ENCODE data around the gene PRM2. TPM values are rescaled to one million over a fixed set of nuclear protein-coding genes. Genes with fewer than 3 reads are reported as not detected.
A peak's percentile ranks its signal among the peaks of the same experiment; 100 is the strongest.

PRM2 gene
- total RNA-seq, 1 donor from 2014 or later = not detected

DNA sequence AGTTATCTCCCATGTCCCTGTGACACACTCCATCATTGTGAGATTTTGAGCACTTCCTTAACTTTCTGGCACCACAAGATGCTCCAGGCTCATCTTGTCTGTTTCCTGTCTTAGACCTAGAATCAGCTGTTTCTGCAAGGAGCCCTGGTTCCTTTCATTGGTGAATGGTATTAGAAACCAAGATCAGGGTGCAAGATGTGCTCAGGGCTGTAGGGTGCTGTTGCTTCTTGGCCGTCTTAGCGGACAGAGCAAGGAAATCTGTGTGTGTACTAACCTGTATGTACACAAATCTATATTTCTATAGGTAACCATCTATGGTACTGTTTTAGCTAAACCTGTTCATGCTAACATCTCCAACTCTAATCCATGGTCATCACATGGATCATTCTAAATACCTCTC is 12.9 kb upstream of the PRM2 start:
- peaks cover 22% of the 10 kb centered on the region for H3K4me1 Mint-ChIP-seq
- H3K9me3 Mint-ChIP-seq = no peaks in the 10 kb centered on the region
- intact Hi-C loops (cut with micrococcal nuclease) = no loop called here
- no peak overlapping the region for H3K4me3 Mint-ChIP-seq
- DNase-seq = no peak
- H3K36me3 Mint-ChIP-seq (ENCODE audit: low read depth) = no peaks in the 10 kb centered on the region
- peak overlapping the region; percentile 3 for H3K27ac Mint-ChIP-seq
- peaks cover 25% of the 10 kb centered on the region for H3K27me3 Mint-ChIP-seq

DNA sequence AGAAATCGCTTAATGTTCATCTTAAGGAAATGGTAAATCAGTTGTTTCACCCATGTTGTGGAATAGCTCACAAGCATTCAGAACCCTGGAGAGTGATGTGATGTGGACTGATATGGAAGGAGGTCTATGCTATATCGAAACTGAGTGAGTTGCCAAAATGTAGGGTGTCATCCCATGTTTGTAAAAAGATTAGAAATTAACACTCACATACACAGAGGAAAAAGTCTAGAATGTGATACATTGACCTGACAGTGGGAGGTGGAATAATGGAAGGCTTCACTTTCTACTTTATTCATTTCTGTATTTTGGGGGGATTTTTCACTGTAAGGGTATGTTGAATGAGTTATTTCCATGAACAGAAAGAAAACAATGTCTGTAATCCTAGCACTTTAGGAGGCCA is 9.6 kb upstream of the PRM2 start:
- H3K4me1 Mint-ChIP-seq = peaks cover 16% of the 10 kb centered on the region
- H3K36me3 Mint-ChIP-seq (ENCODE audit: low read depth) = no peaks in the 10 kb centered on the region
- no peak overlapping the region for H3K4me3 Mint-ChIP-seq
- no peak overlapping the region for H3K27ac Mint-ChIP-seq
- no peaks in the 10 kb centered on the region for H3K9me3 Mint-ChIP-seq
- intact Hi-C loops (cut with micrococcal nuclease) = no loop called here
- DNase-seq = no peak
- peaks cover 29% of the 10 kb centered on the region for H3K27me3 Mint-ChIP-seq

DNA sequence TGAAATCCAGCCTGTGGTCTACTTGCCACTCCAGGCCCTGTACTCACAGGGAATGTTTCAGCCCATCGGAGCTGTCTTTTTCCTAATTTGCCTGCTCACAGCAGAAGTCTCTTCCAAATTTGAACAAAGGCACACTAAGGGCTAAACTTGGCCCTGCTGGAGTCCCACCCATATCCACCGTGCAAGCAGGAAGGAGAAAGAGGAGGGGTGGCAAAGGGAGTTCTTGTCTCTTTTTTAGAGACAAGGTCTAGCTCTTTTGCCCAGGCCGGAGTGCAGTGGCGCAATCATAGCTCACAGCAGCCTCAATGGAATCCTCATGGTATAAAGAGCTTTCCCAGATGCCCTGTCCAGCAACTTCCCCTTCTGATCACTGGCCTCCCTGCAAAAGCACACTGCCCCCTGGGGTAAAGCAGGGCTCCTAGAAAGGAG is 7.6 kb upstream of the PRM2 start:
- no peak for DNase-seq
- no peak overlapping the region for H3K4me3 Mint-ChIP-seq
- H3K36me3 Mint-ChIP-seq (ENCODE audit: low read depth) = no peaks in the 10 kb centered on the region
- intact Hi-C loops (cut with micrococcal nuclease) = no loop called here
- no peak overlapping the region for H3K27ac Mint-ChIP-seq
- H3K9me3 Mint-ChIP-seq = no peaks in the 10 kb centered on the region
- H3K27me3 Mint-ChIP-seq = peaks cover 24% of the 10 kb centered on the region
- H3K4me1 Mint-ChIP-seq = peaks cover 12% of the 10 kb centered on the region

DNA sequence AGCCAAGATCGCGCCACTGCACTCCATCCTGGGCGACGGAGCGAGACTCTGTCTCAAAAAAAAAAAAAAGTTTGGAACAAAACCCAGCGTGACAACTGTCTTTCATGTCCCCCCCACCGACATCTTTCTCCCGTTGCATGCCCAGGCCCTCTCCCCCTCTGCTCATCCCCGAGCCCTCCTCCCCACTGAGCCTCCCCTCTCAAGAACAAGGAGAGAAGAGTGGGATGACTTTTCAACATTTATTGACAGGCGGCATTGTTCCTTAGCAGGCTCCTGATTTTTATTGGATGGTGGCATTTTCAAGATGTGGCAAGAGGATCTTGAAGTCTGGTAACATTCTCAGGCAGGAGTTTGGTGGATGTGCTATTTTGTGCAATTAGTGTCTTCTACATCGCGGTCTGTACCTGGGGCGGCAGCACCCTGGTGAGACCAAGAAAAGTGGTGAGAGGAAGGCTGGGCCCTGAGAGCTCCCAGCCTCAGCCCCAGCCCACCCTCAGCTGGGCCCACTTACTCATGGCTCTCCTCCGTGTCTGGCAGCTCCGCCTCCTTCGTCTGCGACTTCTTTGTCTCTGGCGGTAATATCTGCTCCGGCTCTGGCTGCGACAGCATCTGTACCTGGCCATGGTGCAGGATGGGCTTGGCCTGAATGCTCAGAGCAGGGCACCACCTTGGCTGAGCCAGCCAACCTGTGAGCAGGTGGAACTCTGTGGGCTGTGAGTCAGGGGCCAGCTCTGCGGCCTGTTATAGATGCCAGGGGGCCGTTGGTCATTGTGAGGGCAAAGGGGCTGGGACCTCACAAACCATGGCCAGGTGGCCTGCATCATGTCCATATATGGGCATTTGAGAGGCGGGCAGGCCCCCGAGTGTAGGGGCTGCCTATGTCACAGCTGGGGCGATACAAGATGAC is 4.6 kb upstream of the PRM2 start, which contains the start of gene PRM1:
Gene PRM1 (minus strand): TSS at position 715 of the 907 bp plus-strand sequence. CDS start 92 bp downstream, at position 623.
- H3K4me3 Mint-ChIP-seq = no peak within 1 kb of the TSS
- H3K36me3 Mint-ChIP-seq (ENCODE audit: low read depth) = no peaks in the 10 kb centered on the region
- peaks cover 17% of the 10 kb centered on the region for H3K27me3 Mint-ChIP-seq
- intact Hi-C loops (cut with micrococcal nuclease) = no loop called here
- no peak within 1 kb of the TSS for H3K27ac Mint-ChIP-seq
- H3K4me1 Mint-ChIP-seq = peaks cover 5% of the 10 kb centered on the region
- DNase-seq = no peak
- H3K9me3 Mint-ChIP-seq = no peaks in the 10 kb centered on the region

DNA sequence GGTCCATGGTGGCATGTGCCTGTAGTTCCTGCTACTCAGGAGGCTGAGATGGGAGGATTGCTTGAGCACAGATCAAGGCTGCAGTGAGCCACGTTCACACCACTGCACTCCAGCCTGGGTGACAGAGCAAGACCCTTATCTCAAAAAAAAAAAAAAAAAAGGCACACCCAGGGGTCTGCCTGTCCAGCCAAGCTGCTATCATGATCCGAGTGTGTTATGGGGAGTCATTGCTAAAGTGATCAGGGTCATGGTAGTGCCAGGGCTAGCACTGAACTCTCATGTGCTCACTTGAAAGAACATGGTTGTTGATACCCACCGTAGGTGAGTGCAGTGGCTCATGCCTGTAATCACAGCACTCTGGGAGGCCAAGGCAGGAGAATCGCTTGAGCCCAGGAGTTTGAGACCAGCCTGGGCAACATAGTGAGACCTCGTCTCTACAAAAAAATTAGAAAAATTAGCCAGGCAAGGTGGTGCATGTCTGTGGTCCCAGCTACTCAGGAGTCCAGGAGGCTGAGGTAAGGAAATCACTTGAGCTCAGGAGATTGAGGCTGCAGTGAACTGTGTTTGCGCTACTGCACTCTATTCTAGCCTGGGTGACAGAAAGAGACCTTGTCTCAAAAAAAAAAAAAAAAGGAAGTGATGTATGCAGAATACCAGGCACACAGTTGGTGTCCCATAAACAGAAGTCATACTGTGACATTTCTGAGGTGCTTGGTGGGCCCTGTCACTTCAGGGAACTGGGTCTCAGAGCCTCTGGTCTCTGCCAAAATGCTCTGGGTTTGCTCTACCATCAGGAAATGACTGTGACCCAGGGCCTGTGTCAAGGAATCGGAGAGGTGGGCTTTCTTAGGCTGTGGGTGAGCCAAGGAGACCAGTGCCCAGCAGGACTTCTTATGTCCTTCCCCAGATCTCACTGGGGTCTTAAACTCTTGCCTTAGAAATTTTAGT is 2.7 kb upstream of the PRM2 start:
- Mint-ChIP-seq H3K9me3 (no peaks in the 10 kb centered on the region), H3K4me1 (peaks cover 5% of the 10 kb centered on the region), H3K36me3 (ENCODE audit: low read depth) (no peaks in the 10 kb centered on the region), H3K27ac (peak overlapping the region; percentile 69), H3K4me3 (no peak overlapping the region), H3K27me3 (peaks cover 15% of the 10 kb centered on the region)
- intact Hi-C loops (cut with micrococcal nuclease) = no loop called here
- no peak for DNase-seq

DNA sequence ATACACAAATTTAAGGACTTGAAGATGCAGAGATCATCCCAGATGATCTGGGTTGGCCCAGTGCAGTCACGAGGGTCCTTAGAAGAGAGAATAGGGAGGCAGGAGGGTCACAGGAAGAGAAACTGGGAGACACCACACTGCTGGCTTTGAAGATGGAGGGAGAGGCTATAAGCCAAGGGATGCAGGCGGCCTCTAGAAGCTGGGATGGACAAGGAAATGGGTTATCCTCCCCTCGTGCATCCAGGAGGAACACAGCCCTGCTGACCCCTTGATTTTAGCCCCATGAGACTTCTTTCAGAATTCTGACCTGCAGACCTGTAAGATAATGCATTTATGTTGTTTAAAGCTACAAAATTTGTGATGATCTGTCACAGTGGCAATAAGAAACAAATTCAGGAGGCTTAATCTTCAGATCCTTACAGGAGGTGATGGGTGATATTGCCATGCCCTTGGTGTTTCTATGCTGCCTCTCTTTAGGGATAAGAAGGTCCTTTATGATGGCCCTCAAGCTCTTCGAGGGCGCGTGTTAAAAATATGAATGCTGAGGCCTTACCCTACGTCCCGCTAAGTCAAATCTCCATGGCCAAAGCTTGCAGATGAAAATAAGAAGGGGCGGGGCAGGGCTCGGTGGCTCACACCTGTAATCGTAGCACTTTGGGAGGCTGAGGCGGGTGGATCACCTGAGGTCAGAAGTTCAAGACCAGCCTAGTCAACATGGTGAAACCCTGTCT is 1.5 kb upstream of the PRM2 start:
- DNase-seq = no peak
- H3K36me3 Mint-ChIP-seq (ENCODE audit: low read depth) = no peaks in the 10 kb centered on the region
- H3K4me1 Mint-ChIP-seq = peaks cover 5% of the 10 kb centered on the region
- H3K27ac Mint-ChIP-seq = no peak overlapping the region
- intact Hi-C loops (cut with micrococcal nuclease) = no loop called here
- peaks cover 12% of the 10 kb centered on the region for H3K27me3 Mint-ChIP-seq
- no peak overlapping the region for H3K4me3 Mint-ChIP-seq
- no peaks in the 10 kb centered on the region for H3K9me3 Mint-ChIP-seq

DNA sequence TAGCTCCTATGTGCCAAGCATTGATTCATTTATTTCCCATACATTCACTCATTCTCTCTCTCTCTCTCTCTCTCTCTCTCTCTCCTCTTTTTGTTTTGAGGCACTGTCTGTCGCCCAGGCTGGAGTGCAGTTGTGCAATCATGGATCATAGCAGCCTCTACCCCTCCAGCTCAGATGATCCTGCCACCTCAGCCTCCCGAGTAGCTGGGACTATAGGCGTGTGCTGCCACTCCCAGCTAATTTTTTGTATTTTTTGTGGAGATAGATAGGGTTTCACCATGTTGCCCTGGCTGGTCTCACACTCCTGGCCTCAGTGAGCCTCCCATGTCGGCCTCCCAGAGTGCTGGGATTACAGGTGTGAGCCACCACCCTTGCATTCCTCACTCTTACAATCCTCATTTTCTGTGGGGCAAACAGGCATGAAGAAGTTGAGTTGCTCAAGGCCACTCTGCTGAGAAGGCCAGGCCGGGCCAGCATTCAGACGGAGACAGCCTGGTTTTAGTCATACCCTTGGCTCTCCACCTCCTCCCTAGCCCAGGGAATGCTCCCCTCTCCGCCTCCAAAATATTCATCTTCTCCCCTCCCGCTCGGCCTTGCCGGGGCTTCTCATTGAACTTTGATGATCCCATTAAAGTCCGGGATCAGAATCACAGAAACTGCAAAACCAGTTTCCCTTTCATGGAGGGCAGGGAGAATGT is 765 bp upstream of the PRM2 start:
- Mint-ChIP-seq H3K9me3 (no peaks in the 10 kb centered on the region), H3K27me3 (peaks cover 9% of the 10 kb centered on the region), H3K27ac (no peak overlapping the region), H3K4me3 (no peak overlapping the region), H3K36me3 (ENCODE audit: low read depth) (no peaks in the 10 kb centered on the region), H3K4me1 (peaks cover 3% of the 10 kb centered on the region)
- DNase-seq = no peak
- intact Hi-C loops (cut with micrococcal nuclease) = no loop called here

DNA sequence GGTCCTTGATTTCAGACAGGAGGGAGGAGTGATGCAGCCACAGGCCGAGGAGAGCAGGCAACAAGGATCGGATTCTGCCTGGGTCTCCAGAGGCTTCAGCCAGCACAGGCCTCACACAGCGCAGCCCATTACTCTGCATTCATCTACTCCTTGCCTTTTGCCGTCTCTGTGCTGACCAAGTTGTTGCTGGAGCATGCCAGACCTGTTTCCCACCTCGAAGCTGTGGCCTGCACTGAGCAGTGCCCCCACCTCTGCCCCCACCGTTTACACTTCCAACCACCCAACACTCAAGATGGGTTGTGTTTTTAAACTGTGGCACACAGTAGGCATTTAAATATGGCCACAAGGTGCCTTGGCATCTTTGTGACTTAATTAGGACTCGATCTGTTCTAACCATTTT is 1.3 kb downstream of the PRM2 start:
- H3K9me3 Mint-ChIP-seq = no peaks in the 10 kb centered on the region
- H3K4me3 Mint-ChIP-seq = no peak overlapping the region
- intact Hi-C loops (cut with micrococcal nuclease) = no loop called here
- H3K27ac Mint-ChIP-seq = no peak overlapping the region
- DNase-seq = no peak
- H3K4me1 Mint-ChIP-seq = peaks cover under 1% of the 10 kb centered on the region
- no peaks in the 10 kb centered on the region for H3K36me3 Mint-ChIP-seq (ENCODE audit: low read depth)
- H3K27me3 Mint-ChIP-seq = peaks cover 7% of the 10 kb centered on the region

DNA sequence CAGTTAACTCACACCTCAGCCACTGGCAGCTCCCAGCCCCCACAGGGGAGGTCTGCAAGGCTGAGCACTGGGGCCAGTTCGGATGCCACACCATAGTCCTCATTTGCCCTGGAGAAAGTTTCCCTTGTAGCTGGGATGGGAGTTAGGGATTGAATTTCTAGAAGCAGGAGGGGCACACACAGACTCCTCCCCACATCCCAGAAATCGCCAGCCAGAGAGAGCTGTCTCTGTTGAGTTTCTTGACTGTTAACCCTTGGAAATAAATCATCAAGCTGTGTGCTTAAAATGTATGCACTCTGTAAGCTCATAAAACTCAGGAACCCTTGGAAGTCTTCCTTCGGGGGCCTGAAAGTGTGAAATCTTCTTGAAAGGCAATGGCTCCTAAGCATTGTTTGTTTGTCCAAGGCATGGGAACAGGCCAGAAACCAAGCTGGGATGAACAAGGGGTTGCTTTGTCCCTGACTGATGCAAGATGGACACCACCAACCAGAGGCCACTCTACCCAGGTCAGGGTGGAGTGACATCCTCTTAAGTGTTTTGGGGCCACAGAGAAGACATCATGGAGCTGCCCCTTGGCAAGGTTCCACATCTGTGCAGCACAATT is 2.5 kb downstream of the PRM2 start:
- Mint-ChIP-seq H3K27me3 (peaks cover 7% of the 10 kb centered on the region), H3K36me3 (ENCODE audit: low read depth) (no peaks in the 10 kb centered on the region), H3K9me3 (no peaks in the 10 kb centered on the region), H3K27ac (no peak overlapping the region), H3K4me3 (no peak overlapping the region), H3K4me1 (no peaks in the 10 kb centered on the region)
- no peak for DNase-seq
- intact Hi-C loops (cut with micrococcal nuclease) = no loop called here

DNA sequence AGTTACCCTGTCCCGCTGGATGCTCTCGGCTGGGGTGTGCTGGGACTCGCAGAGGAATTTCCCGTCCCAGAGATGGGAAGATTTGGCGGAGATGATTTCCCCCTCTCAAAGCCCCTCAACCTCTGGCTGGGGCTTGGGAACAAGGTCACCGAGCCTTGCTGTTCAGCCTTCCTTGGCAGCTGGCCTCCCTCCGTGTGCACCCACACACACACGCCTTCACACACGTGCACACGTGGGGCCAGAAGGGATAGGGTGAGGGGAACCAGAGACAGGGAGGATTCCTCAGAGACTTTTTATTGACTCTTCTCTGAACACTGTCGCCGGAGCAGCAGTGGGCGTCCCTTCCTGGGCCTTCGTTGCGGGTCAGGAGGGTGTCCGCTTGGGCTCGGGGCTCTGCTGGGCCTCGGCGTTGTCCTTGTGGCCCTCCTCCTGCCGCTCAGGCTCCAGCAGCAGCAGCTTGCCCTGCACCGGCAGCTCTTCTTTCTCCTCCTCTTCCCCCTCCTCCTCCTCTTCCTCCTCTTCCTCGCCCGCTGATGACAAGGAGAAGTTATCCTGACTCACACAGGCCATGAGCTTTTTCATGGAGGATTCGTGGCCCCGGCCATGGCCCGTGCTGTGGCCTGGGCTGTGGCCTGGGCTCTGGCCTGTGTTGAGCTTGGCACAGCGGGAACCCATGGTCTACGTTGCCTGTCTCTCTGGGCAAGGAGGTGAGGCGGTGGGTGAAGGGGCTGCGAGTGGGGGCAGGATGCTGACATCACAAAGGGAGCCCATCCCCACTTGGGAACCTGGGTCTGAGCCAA is 3.2 kb downstream of the PRM2 start, which contains the start of gene PRM3:
Gene PRM3 (minus strand): TSS at position 709 of the 800 bp plus-strand sequence. CDS start 34 bp downstream, at position 675.
- Mint-ChIP-seq H3K4me3 (no peak within 1 kb of the TSS), H3K27me3 (peaks cover 9% of the 10 kb centered on the region), H3K9me3 (peaks cover 5% of the 10 kb centered on the region), H3K4me1 (no peaks in the 10 kb centered on the region), H3K27ac (no peak within 1 kb of the TSS), H3K36me3 (ENCODE audit: low read depth) (no peaks in the 10 kb centered on the region)
- no peak for DNase-seq
- intact Hi-C loops (cut with micrococcal nuclease) = no loop called here

DNA sequence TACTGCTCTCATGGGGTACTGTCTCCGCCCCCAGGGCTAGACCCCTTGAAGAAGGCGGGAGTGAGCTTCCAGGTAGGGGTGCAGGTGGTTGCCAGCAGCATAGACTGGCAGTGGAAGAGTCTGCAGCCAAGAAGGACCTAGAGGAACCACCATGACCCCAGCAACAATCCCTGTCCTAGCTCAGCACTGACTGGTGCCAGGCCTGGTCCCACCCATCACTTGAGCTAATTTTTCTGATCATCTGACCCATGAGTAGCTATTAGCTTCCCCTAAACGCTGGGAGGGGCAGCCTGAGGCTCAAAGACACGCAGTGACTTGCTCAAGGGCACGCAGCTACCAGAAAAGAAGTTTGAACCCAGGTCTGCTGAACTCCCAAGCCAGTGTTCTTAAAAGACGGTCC is 3.8 kb downstream of the PRM2 start:
- no peak for DNase-seq
- no peak overlapping the region for H3K4me3 Mint-ChIP-seq
- H3K36me3 Mint-ChIP-seq (ENCODE audit: low read depth) = no peaks in the 10 kb centered on the region
- H3K27me3 Mint-ChIP-seq = peaks cover 8% of the 10 kb centered on the region
- no peak overlapping the region for H3K27ac Mint-ChIP-seq
- no peaks in the 10 kb centered on the region for H3K4me1 Mint-ChIP-seq
- H3K9me3 Mint-ChIP-seq = peaks cover 5% of the 10 kb centered on the region
- intact Hi-C loops (cut with micrococcal nuclease) = no loop called here

DNA sequence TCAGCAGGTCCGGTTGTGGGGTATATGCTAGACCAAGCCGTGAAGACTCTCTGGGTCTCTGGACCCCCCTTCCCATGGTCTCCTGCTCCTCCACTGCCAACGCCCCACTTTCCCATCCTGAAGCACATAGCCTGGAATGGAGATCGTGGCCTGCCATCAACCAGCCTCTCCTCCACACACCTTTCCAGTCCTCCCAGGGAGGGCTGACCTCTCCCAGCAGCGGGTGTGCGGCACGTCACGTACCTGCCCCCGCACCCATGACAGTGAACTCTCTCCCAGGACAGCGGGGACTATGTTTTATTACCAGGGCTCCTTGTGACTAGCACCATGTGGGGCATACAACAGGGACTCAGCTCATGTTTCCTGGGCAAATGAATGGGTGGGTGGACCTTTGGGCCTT is 4.7 kb downstream of the PRM2 start:
- H3K27ac Mint-ChIP-seq = no peak overlapping the region
- H3K9me3 Mint-ChIP-seq = peaks cover 5% of the 10 kb centered on the region
- no peaks in the 10 kb centered on the region for H3K36me3 Mint-ChIP-seq (ENCODE audit: low read depth)
- intact Hi-C loops (cut with micrococcal nuclease) = no loop called here
- no peak overlapping the region for H3K4me3 Mint-ChIP-seq
- no peak for DNase-seq
- peaks cover 6% of the 10 kb centered on the region for H3K27me3 Mint-ChIP-seq
- no peaks in the 10 kb centered on the region for H3K4me1 Mint-ChIP-seq
